ENCODE measurements around the gene SPTB. TPM values are rescaled to one million over a fixed set of nuclear protein-coding genes. Genes with fewer than 3 reads are reported as not detected.
"Not testable (repeated sequence)": the region's sequence is repeated elsewhere in the genome, so short reads cannot be mapped to it uniquely, and the experiment has no call there.

The SPTB gene
- total RNA-seq, 1 donor from 2014 or later = not detected

- no peaks in the 10 kb centered on the region for H3K9me3 Mint-ChIP-seq
- intact Hi-C loops (cut with micrococcal nuclease) = no loop called here
- H3K27ac Mint-ChIP-seq = no peak overlapping the region
- no peaks in the 10 kb centered on the region for H3K36me3 Mint-ChIP-seq (ENCODE audit: low read depth)
- peaks cover 45% of the 10 kb centered on the region for H3K27me3 Mint-ChIP-seq
- DNase-seq = peak; percentile 61
- peaks cover 3% of the 10 kb centered on the region for H3K4me1 Mint-ChIP-seq
- H3K4me3 Mint-ChIP-seq = no peak overlapping the region
Measured at GRCh38 chr14:64812412-64812811, 67.3 kb downstream of the SPTB start.

GRCh38 chr14:64811676-64812075 is 68.0 kb downstream of the SPTB start:
- no peak for DNase-seq
- H3K27me3 Mint-ChIP-seq = peaks cover 39% of the 10 kb centered on the region
- no peaks in the 10 kb centered on the region for H3K9me3 Mint-ChIP-seq
- peaks cover 3% of the 10 kb centered on the region for H3K4me1 Mint-ChIP-seq
- no peak overlapping the region for H3K27ac Mint-ChIP-seq
- no peaks in the 10 kb centered on the region for H3K36me3 Mint-ChIP-seq (ENCODE audit: low read depth)
- no peak overlapping the region for H3K4me3 Mint-ChIP-seq
- intact Hi-C loops (cut with micrococcal nuclease) = no loop called here

GRCh38 chr14:64808449-64808848 is 71.3 kb downstream of the SPTB start:
- Mint-ChIP-seq H3K4me1 (peaks cover 3% of the 10 kb centered on the region), H3K9me3 (no peaks in the 10 kb centered on the region), H3K4me3 (no peak overlapping the region), H3K36me3 (ENCODE audit: low read depth) (no peaks in the 10 kb centered on the region), H3K27me3 (peaks cover 30% of the 10 kb centered on the region), H3K27ac (no peak overlapping the region)
- intact Hi-C loops (cut with micrococcal nuclease) = no loop called here
- no peak for DNase-seq

GRCh38 chr14:64807551-64807950 is 72.2 kb downstream of the SPTB start:
- Mint-ChIP-seq H3K4me3 (no peak overlapping the region), H3K27me3 (peaks cover 21% of the 10 kb centered on the region), H3K36me3 (ENCODE audit: low read depth) (no peaks in the 10 kb centered on the region), H3K4me1 (peaks cover 2% of the 10 kb centered on the region), H3K9me3 (no peaks in the 10 kb centered on the region), H3K27ac (no peak overlapping the region)
- intact Hi-C loops (cut with micrococcal nuclease) = no loop called here
- DNase-seq = no peak

- Mint-ChIP-seq H3K4me3 (no peak overlapping the region), H3K4me1 (no peaks in the 10 kb centered on the region), H3K36me3 (ENCODE audit: low read depth) (no peaks in the 10 kb centered on the region), H3K27me3 (peaks cover 16% of the 10 kb centered on the region), H3K9me3 (no peaks in the 10 kb centered on the region), H3K27ac (no peak overlapping the region)
- no peak for DNase-seq
- intact Hi-C loops (cut with micrococcal nuclease) = no loop called here
Measured at GRCh38 chr14:64806862-64807495, 72.7 kb downstream of the SPTB start.

GRCh38 chr14:64806202-64806861 is 73.4 kb downstream of the SPTB start:
- intact Hi-C loops (cut with micrococcal nuclease) = no loop called here
- Mint-ChIP-seq H3K4me1 (no peaks in the 10 kb centered on the region), H3K27ac (no peak overlapping the region), H3K36me3 (ENCODE audit: low read depth) (no peaks in the 10 kb centered on the region), H3K27me3 (peaks cover 13% of the 10 kb centered on the region), H3K4me3 (no peak overlapping the region), H3K9me3 (no peaks in the 10 kb centered on the region)
- no peak for DNase-seq

- H3K4me1 Mint-ChIP-seq; H3K27ac Mint-ChIP-seq; DNase-seq; intact Hi-C loops (cut with micrococcal nuclease); H3K4me3 Mint-ChIP-seq; H3K36me3 Mint-ChIP-seq (ENCODE audit: low read depth); H3K9me3 Mint-ChIP-seq: not testable (repeated sequence)
- H3K27me3 Mint-ChIP-seq = peaks cover 10% of the 10 kb centered on the region
Measured at GRCh38 chr14:64805646-64806045, 74.1 kb downstream of the SPTB start.

GRCh38 chr14:64804754-64805260 is 74.9 kb downstream of the SPTB start:
- Mint-ChIP-seq H3K4me1 (no peaks in the 10 kb centered on the region), H3K36me3 (ENCODE audit: low read depth) (no peaks in the 10 kb centered on the region), H3K4me3 (no peak overlapping the region), H3K27ac (no peak overlapping the region), H3K27me3 (peaks cover 7% of the 10 kb centered on the region), H3K9me3 (no peaks in the 10 kb centered on the region)
- DNase-seq = no peak
- intact Hi-C loops (cut with micrococcal nuclease) = no loop called here

- DNase-seq = no peak
- intact Hi-C loops (cut with micrococcal nuclease) = no loop called here
Measured at GRCh38 chr14:64801800-64802199, 77.9 kb downstream of the SPTB start.

GRCh38 chr14:64801046-64801445 is 78.7 kb downstream of the SPTB start:
- DNase-seq = no peak
- intact Hi-C loops (cut with micrococcal nuclease) = no loop called here
- Mint-ChIP-seq H3K4me3 (no peak overlapping the region), H3K27ac (no peak overlapping the region), H3K9me3 (no peaks in the 10 kb centered on the region), H3K4me1 (no peaks in the 10 kb centered on the region), H3K27me3 (peaks cover 13% of the 10 kb centered on the region), H3K36me3 (ENCODE audit: low read depth) (no peaks in the 10 kb centered on the region)

More at GRCh38 chr14:64801800-64802199, 77.9 kb downstream of the SPTB start:
- Mint-ChIP-seq H3K9me3 (no peaks in the 10 kb centered on the region), H3K36me3 (ENCODE audit: low read depth) (no peaks in the 10 kb centered on the region), H3K4me1 (no peaks in the 10 kb centered on the region), H3K27me3 (peaks cover 14% of the 10 kb centered on the region), H3K4me3 (no peak overlapping the region), H3K27ac (no peak overlapping the region)

GRCh38 chr14:64800000-64800399 is 79.7 kb downstream of the SPTB start:
- no peaks in the 10 kb centered on the region for H3K36me3 Mint-ChIP-seq (ENCODE audit: low read depth)
- no peaks in the 10 kb centered on the region for H3K4me1 Mint-ChIP-seq
- intact Hi-C loops (cut with micrococcal nuclease) = no loop called here
- H3K27me3 Mint-ChIP-seq = peaks cover 11% of the 10 kb centered on the region
- H3K4me3 Mint-ChIP-seq = no peak overlapping the region
- DNase-seq = peak; percentile 63
- H3K27ac Mint-ChIP-seq = no peak overlapping the region
- H3K9me3 Mint-ChIP-seq = no peaks in the 10 kb centered on the region

- Mint-ChIP-seq H3K4me1 (no peaks in the 10 kb centered on the region), H3K36me3 (ENCODE audit: low read depth) (no peaks in the 10 kb centered on the region), H3K4me3 (no peak overlapping the region), H3K27ac (no peak overlapping the region), H3K9me3 (no peaks in the 10 kb centered on the region), H3K27me3 (peaks cover 12% of the 10 kb centered on the region)
- intact Hi-C loops (cut with micrococcal nuclease) = no loop called here
- no peak for DNase-seq
Measured at GRCh38 chr14:64799555-64799954, 80.2 kb downstream of the SPTB start.

- no peaks in the 10 kb centered on the region for H3K9me3 Mint-ChIP-seq
- intact Hi-C loops (cut with micrococcal nuclease) = no loop called here
- H3K4me3 Mint-ChIP-seq = no peak overlapping the region
- no peaks in the 10 kb centered on the region for H3K36me3 Mint-ChIP-seq (ENCODE audit: low read depth)
- H3K27ac Mint-ChIP-seq = no peak overlapping the region
- no peaks in the 10 kb centered on the region for H3K4me1 Mint-ChIP-seq
- no peak for DNase-seq
- peaks cover 9% of the 10 kb centered on the region for H3K27me3 Mint-ChIP-seq
Measured at GRCh38 chr14:64796369-64796768, 83.3 kb downstream of the SPTB start.

GRCh38 chr14:64795921-64796320 is 83.8 kb downstream of the SPTB start:
- Mint-ChIP-seq H3K27ac (no peak overlapping the region), H3K27me3 (peaks cover 9% of the 10 kb centered on the region)

More at GRCh38 chr14:64795921-64796320, 83.8 kb downstream of the SPTB start:
- H3K9me3 Mint-ChIP-seq = no peaks in the 10 kb centered on the region
- no peak overlapping the region for H3K4me3 Mint-ChIP-seq
- no peak for DNase-seq
- no peaks in the 10 kb centered on the region for H3K4me1 Mint-ChIP-seq
- H3K36me3 Mint-ChIP-seq (ENCODE audit: low read depth) = no peaks in the 10 kb centered on the region
- intact Hi-C loops (cut with micrococcal nuclease) = no loop called here
